Breast epithelium (tissue), 3 donors: ENCODE data around the gene TMEM179.

ENCODE experiments used
- CTCF ChIP-seq, 3 donors: fragments of 450-650 bp; IDR thresholded peaks; one replicate each; pipeline ENCODE4 v1.5.1; 2016 to 2017; ENCODE audit warnings: antibody characterized with exemption in 3 of 3, mild to moderate bottlenecking in 3 of 3, moderate library complexity in 3 of 3
- POLR2A ChIP-seq: fragments of 450-650 bp; IDR thresholded peaks from one replicate; pipeline ENCODE4 v1.6.1; 2016; ENCODE audit warnings: antibody characterized with exemption, mild to moderate bottlenecking, moderate library complexity
- POLR2AphosphoS5 ChIP-seq, 3 donors: sonication (generic); formaldehyde crosslinking; IDR thresholded peaks; one replicate each; pipeline ENCODE4 v1.6.1; 2017; ENCODE audit warnings: antibody characterized with exemption in 3 of 3

- TF ChIP-seq CTCF (IDR thresholded peaks at IDR 0.05) (no peak), POLR2A (no peak), POLR2AphosphoS5 (IDR thresholded peaks at IDR 0.05) (no peak)
Measured at GRCh38 chr14:104564744-104565679, 39.6 kb downstream of the TMEM179 start.
